ENCODE measurements around the gene AOX1.
"Not testable (repeated sequence)": the region's sequence is repeated elsewhere in the genome, so short reads cannot be mapped to it uniquely, and the experiment has no call there.

Gene AOX1

GRCh38 chr2:200631287-200631686 is 45.5 kb downstream of the AOX1 start:
- DNase-seq, result no peak

DNA sequence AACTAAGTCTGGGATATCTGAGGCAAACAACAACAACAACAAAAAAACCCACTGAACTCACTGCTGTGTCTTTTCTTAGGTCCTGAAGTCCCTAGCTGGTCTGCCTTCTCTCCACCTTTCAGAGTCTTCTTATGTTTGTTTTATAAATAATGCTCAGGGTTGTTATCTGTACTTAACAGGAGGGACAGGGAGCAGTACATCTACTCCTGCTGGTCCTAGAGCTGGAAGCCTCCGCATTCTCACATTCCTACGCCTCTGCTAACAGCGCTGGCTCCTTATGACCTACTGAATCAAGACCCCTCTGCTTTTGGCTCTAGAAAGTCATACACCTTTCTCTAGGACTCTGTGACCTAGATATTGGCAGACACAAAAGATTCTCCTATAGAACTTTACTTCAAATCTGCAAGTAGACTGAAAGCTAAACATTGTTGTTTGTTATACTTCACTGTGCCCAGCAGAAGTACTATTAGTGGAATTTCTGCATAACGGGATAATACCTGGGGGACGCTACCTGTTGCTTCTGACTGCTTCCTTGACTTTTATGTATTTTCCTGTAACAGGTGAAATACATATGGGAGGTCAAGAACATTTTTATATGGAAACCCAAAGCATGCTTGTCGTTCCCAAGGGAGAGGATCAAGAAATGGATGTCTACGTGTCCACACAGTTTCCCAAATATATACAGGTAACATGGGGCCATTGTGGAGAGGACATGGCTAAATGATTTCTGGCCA is 48.6 kb downstream of the AOX1 start:
- no peak for DNase-seq

DNA sequence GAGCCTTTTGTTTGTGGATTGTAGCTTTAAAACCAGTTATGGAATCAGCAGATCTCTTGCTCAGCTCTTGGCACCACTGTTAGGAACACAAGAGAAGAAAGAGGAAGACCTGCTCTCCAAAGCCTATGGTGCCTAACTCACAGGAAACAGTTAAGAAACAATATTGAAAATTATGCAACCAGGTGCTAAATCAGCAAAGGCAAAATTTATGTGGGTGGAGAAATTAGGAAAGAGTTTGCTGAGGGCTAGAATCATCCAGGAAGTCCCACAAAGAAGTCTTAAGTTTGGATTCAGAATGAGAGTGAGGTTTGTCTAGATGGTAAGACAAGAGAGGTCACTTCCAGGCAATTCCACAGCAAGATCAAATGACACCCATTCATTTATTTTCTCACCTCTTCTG is 49.4 kb downstream of the AOX1 start:
- DNase-seq, result no peak

DNA sequence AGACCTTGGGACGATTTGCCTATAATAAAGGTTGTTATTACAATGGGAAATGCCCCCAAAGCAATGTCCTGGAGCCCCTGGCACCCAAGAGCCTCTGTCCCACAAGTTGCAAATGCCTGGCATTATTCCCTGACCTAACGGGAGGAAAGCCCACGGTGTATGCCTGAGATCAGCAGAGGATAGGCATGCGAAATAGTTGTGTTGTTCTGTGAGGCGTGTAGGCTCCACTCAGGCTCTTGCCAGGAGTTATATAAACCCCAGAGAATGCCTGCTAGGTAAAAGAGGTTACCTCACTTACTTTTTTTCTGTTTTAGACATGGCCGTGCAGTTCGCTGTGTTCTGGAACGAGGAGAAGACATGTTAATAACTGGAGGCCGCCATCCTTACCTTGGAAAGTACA is 52.1 kb downstream of the AOX1 start:
- no peak for DNase-seq

- no peak for DNase-seq
These were observed 54.4 kb downstream of the AOX1 start for GRCh38 chr2:200640176-200640575.

DNA sequence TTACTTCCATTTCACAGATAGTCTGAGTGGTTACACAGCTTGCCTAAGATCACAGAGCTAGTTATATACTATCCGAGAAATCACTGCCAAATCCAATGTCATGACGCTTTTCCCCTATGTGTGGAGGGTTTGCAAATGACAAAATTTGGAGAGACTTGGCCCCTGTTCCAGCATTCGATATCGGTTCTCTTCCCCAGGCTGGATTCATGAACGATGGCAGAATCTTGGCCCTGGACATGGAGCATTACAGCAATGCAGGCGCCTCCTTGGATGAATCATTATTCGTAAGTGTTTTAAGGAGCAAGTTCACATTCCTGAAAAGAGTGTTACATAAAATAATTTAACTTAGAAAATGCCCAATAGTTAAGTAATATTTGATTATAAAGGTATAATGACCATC is 55.1 kb downstream of the AOX1 start:
- DNase-seq, result no peak

GRCh38 chr2:200648518-200649281 is 62.9 kb downstream of the AOX1 start:
- DNase-seq, result not testable (repeated sequence)

GRCh38 chr2:200649724-200650123 is 63.9 kb downstream of the AOX1 start:
- no peak for DNase-seq

DNA sequence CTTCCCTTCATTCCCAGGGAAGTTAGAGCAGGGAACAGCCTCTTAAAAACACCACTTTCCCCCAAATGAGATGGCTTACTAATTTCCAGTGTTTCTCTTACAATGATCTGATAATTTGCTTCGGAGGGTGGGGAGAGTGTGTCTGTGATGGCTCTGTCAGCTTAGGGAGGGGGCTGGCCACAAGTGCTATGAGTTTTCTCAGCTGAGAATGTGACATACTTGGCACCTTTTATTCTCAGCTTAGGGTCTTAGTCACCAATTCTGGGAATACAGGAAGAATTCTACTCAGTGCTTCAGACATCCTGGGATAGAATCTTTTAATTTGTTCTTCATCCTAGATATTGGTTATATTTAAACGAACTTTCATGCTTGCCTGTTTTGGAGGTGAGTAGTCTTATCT is 64.4 kb downstream of the AOX1 start:
- no peak for DNase-seq

- DNase-seq, result no peak
These were observed 66.3 kb downstream of the AOX1 start for GRCh38 chr2:200652158-200652557.

- no peak for DNase-seq
These were observed 67.2 kb downstream of the AOX1 start for GRCh38 chr2:200653021-200653420.

GRCh38 chr2:200654823-200655222 is 69.0 kb downstream of the AOX1 start:
- no peak for DNase-seq

GRCh38 chr2:200655918-200656580 is 70.2 kb downstream of the AOX1 start:
- no peak for DNase-seq

DNA sequence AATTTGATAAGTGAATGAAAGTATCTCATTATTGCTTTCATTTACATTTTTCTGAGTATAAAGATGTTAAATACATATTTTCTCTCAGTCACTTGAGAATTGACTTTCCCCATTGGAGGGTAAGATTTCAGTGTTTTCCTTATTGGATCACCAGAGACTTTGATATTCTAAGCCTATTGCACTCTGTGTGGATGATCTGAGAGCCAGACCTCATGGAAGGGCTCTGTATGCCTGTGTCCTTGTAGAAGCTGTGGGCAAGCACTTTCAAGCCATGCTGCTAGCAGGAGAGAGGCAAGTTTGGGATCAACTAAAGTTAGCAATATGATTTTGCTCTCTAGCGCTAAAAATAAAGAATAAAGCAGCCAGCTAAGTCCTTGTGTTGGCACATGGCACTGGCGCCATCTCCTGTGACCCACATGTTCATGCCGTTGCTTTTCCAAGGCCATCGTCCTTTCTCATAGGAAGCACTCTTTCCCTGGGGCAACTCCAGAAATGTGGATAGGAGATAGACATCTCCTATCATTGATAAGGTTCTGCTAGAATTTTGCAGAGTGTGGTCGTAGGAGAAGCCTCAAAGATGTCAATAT is 72.6 kb downstream of the AOX1 start:
- no peak for DNase-seq

DNA sequence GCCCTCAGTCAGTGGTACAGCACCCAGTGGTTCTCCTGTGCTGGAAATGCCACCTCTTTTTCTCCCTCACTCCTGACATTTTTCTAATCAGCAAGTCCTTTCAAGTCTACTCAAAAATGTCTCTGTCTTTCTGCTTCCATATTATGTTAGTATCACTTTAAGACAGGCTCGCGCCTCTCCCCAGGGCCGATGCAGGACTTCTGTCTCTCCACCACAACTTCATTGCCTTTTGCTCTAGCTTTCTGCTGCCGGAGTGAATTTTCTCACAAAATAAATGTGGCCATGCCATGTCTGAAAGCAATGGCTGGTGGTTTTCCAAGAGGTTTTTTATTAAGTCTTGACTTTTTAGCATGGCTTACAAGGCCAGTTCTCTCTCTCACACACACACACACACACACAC is 73.6 kb downstream of the AOX1 start:
- DNase-seq, result no peak

GRCh38 chr2:200661477-200661876 is 75.7 kb downstream of the AOX1 start:
- DNase-seq, result no peak

GRCh38 chr2:200662727-200663126 is 76.9 kb downstream of the AOX1 start:
- no peak for DNase-seq

DNA sequence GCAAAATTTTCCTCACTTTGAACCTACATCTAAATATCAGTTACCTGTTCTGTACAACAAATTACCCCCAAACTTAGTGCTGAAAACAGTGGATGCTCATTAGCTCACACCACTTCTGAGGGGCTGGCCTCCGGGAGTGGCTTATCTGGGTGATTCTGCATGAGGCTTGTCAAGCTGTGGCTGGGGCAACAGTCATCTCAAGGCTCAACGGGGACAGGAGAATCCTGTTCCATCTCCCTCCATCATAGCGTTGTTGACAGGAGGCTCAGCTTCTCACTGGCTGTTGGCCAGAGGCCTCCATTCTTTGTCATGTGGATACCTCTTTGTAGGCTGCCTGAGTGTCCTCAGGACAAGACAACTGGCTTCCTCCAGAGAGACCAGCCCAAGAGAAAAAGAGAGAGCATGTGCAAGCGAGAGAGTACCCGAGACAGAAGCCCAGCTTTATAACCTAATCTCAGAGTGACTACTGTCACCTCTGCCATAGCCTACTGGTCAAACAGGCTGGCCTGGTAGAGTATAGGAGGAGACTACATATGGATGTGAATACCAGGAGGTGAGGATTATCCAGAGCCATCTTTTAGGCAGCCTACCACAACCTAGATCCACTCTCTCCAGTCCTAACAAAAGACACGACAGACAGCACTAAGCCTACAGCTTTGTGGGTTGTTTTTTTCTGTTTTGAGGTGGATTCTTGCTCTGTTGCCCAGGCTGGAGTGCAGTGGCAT is 79.1 kb downstream of the AOX1 start:
- DNase-seq, result no peak

- DNase-seq, result no peak
These were observed 80.0 kb downstream of the AOX1 start for GRCh38 chr2:200665626-200666453.

DNA sequence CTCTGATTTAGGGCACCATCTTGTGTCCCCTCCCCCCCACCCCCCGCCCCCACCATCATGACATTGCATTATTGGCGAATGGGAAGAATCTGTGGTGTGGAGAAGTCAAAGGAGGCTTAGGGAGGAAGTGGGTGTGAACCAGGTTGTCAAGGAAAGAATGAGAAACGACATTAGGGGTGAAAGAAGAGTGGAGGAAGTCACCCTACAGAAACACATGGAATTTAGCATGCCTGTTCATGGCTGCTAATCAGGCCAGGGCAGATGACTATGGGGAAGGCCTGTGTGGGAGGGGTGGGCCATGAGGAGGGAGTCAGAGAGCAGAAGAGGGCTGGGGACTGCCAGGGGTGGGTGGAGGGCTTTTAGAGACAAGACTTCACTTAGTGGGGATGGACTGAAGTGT is 81.6 kb downstream of the AOX1 start:
- DNase-seq, result no peak

DNA sequence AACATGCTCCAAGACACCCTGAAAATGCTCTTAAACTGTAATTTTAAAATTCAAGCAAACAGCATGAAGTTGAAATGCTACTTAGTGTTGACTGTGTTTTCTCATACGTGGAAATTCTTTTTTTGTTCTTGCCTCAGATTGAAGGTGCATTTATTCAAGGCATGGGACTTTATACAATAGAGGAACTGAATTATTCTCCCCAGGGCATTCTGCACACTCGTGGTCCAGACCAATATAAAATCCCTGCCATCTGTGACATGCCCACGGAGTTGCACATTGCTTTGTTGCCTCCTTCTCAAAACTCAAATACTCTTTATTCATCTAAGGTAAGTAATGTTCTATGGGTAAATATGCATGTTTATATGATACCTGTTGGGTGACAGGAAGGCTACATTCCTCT is 82.7 kb downstream of the AOX1 start:
- no peak for DNase-seq

DNA sequence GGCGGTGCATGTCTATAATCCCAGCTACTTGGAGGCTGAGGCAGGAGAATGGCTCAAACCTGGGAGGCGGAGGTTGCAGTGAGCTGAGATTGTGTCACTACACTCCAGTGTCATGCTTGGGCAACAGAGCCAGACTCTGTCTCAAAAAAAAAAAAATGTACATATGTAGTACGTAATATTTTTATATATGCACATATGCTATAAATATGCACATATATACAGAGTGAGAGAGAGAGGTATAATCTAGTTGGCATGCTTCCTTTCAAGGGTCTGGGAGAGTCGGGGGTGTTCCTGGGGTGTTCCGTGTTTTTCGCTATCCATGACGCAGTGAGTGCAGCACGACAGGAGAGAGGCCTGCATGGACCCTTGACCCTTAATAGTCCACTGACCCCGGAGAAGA is 83.5 kb downstream of the AOX1 start:
- no peak for DNase-seq

Data from CD4-positive, alpha-beta T cell treated with Interleukin-17A for 4 hours (primary cell).